Prostate gland (tissue), 2 donors: Measurements from ENCODE around the gene ANKRD55. TPM values are rescaled to one million over a fixed set of nuclear protein-coding genes. Genes with fewer than 3 reads are reported as not detected.
"Not testable (repeated sequence)": the region's sequence is repeated elsewhere in the genome, so short reads cannot be mapped to it uniquely, and the experiment has no call there.

ENCODE experiments used
- DNase-seq: peaks from one replicate; pipeline ENCODE4 v3.0.0-alpha.2; 2019; ENCODE audit warnings: low spot score
- H3K27ac ChIP-seq, 2 donors: fragments of 200-600 bp; sonication (generic); 2 replicates each; pipeline ENCODE4 v1.5.1; 2017 to 2019
- H3K27me3 ChIP-seq: fragments of 200-600 bp; sonication (generic); replicated peaks from 2 replicates; pipeline ENCODE4 v1.5.1; 2019; ENCODE audit not compliant: insufficient read depth
- H3K36me3 ChIP-seq, 2 donors: fragments of 200-600 bp; sonication (generic); 1 replicate in 1 of 2; 2 replicates in 1 of 2; pipeline versions ENCODE4 v1.5.1 to v1.8.1; 2017 to 2019
- H3K4me1 ChIP-seq: fragments of 200-600 bp; sonication (generic); replicated peaks from 2 replicates; pipeline ENCODE4 v1.5.1; 2019
- H3K4me3 ChIP-seq, 2 donors: fragments of 200-600 bp; sonication (generic); 2 replicates each; pipeline ENCODE4 v1.5.1; 2017 to 2019
- H3K9me3 ChIP-seq: fragments of 200-600 bp; sonication (generic); 2 replicates; pipeline ENCODE4 v1.5.1; 2017
- CTCF ChIP-seq, 4 experiments: fragments of 200-600 bp in 2 of 4; fragments of 450-650 bp in 2 of 4; sonication (generic) in 2 of 4; IDR thresholded peaks; 1 replicate in 3 of 4; 2 replicates in 1 of 4; pipeline ENCODE4 v1.5.1; 2016 to 2019; ENCODE audit warnings: antibody characterized with exemption in 4 of 4, mild to moderate bottlenecking in 2 of 4, moderate library complexity in 2 of 4
- POLR2A ChIP-seq: fragments of 450-650 bp; IDR thresholded peaks from one replicate; pipeline ENCODE4 v1.6.1; 2016; ENCODE audit warnings: antibody characterized with exemption, mild to moderate bottlenecking
- POLR2AphosphoS5 ChIP-seq: sonication (generic); formaldehyde crosslinking; IDR thresholded peaks from one replicate; pipeline ENCODE4 v1.6.1; 2017; ENCODE audit warnings: antibody characterized with exemption
- WGBS: methylation state at CpG from one replicate; pipeline ENCODE4 v1.1.5; 2018; 5-methylcytosine and 5-hydroxymethylcytosine counted together
- intact Hi-C: fragments of 100-400 bp; cut with DNase I; formaldehyde crosslinking; loops from one replicate; pipeline ENCODE4 v1.14.2; 2022
- total RNA-seq, 2 donors: library from RNA; depleted of rRNA; stranded (reverse); fragments of >200 nt; gene quantifications; one replicate each; pipeline ENCODE4 v1.1.0, GENCODE V29; 2016

ANKRD55 gene
- total RNA-seq, 2 donors from 2014 or later, result 1.1 TPM; not detected in 1

- Histone ChIP-seq H3K4me3 (no peak overlapping the region), H3K27ac (no peak overlapping the region), H3K4me1 (no peaks in the 10 kb centered on the region), H3K9me3 (no peaks in the 10 kb centered on the region), H3K27me3 (no peaks in the 10 kb centered on the region), H3K36me3 (no peaks in the 10 kb centered on the region)
- WGBS, result 61% methylated on average over 2 of the region's 2 CpGs
- intact Hi-C loops, result no loop called here
- no peak for TF ChIP-seq POLR2AphosphoS5
- no peak for TF ChIP-seq POLR2A
- TF ChIP-seq CTCF (IDR thresholded peaks at IDR 0.05), result no peak
- DNase-seq, result no peak
Observed at GRCh38 chr5:56152437-56152836, 80.7 kb downstream of the ANKRD55 start.

GRCh38 chr5:56150756-56151155, 82.4 kb downstream of the ANKRD55 start:
- H3K27me3 ChIP-seq, DNase-seq, H3K27ac ChIP-seq, H3K4me1 ChIP-seq, H3K9me3 ChIP-seq, H3K36me3 ChIP-seq, H3K4me3 ChIP-seq, intact Hi-C loops: not testable (repeated sequence)
- whole genome bisulfite sequencing, result 96% methylated on average over 9 of the region's 9 CpGs

GRCh38 chr5:56148453-56148971, 84.6 kb downstream of the ANKRD55 start:
- DNase-seq, result no peak
- Histone ChIP-seq H3K4me1 (no peaks in the 10 kb centered on the region), H3K27me3 (no peaks in the 10 kb centered on the region), H3K9me3 (no peaks in the 10 kb centered on the region), H3K36me3 (no peaks in the 10 kb centered on the region), H3K27ac (no peak overlapping the region), H3K4me3 (no peak overlapping the region)
- intact Hi-C loops, result no loop called here
- TF ChIP-seq POLR2AphosphoS5 (no peak), POLR2A (no peak), CTCF (IDR thresholded peaks at IDR 0.05) (no peak)
- WGBS, result 46% methylated on average over 4 of the region's 4 CpGs

- no peak overlapping the region for H3K27ac ChIP-seq
- intact Hi-C loops, result no loop called here
- no peaks in the 10 kb centered on the region for H3K9me3 ChIP-seq
- no peaks in the 10 kb centered on the region for H3K36me3 ChIP-seq
- no peaks in the 10 kb centered on the region for H3K4me1 ChIP-seq
- TF ChIP-seq POLR2A (no peak), POLR2AphosphoS5 (no peak), CTCF (IDR thresholded peaks at IDR 0.05) (no peak)
- no peaks in the 10 kb centered on the region for H3K27me3 ChIP-seq
- DNase-seq, result no peak
- WGBS, result 90% methylated on average over 4 of the region's 4 CpGs
- H3K4me3 ChIP-seq, result no peak overlapping the region
Observed at GRCh38 chr5:56147659-56148230, 85.4 kb downstream of the ANKRD55 start.

GRCh38 chr5:56147106-56147505, 86.0 kb downstream of the ANKRD55 start:
- no peak for TF ChIP-seq CTCF (IDR thresholded peaks at IDR 0.05)
- TF ChIP-seq POLR2AphosphoS5, result no peak
- no peak for TF ChIP-seq POLR2A
- intact Hi-C loops, result no loop called here
- DNase-seq, result no peak
- Histone ChIP-seq H3K9me3 (no peaks in the 10 kb centered on the region), H3K27ac (no peak overlapping the region), H3K27me3 (no peaks in the 10 kb centered on the region), H3K36me3 (no peaks in the 10 kb centered on the region), H3K4me3 (no peak overlapping the region), H3K4me1 (no peaks in the 10 kb centered on the region)
